NB4 (cell line): ENCODE results near the gene ANKRD13D.

Source experiments
- CTCF ChIP-seq: IDR thresholded peaks from one replicate; pipeline ENCODE4 v1.5.1; 2012; ENCODE audit warnings: low read depth, low read length
- MAX ChIP-seq: IDR thresholded peaks from 2 replicates; pipeline ENCODE4 v1.6.1; 2011; ENCODE audit warnings: low read depth, low read length

- no peak for TF ChIP-seq CTCF
- TF ChIP-seq MAX: no peak
Observed at GRCh38 chr11:67279589-67280340, 9.3 kb upstream of the ANKRD13D start.
